Sigmoid colon (tissue), 4 donors: Measurements from ENCODE around the gene KBTBD12.

Experiments used
- CTCF ChIP-seq, 4 experiments: fragments of 450-650 bp in 3 of 4; fragments of 200-600 bp in 1 of 4; IDR thresholded peaks; one replicate each; pipeline ENCODE4 v1.5.1; 2016 to 2019; ENCODE audit warnings: antibody characterized with exemption in 4 of 4, mild to moderate bottlenecking in 3 of 4, moderate library complexity in 2 of 4
- EP300 ChIP-seq, 4 donors: sonication (generic); formaldehyde crosslinking; IDR thresholded peaks; one replicate each; pipeline ENCODE4 v1.6.1; 2017; ENCODE audit warnings: antibody characterized with exemption in 4 of 4
- POLR2A ChIP-seq, 2 donors: fragments of 450-650 bp; IDR thresholded peaks; one replicate each; pipeline ENCODE4 v1.6.1; 2016; ENCODE audit warnings: antibody characterized with exemption in 2 of 2, mild to moderate bottlenecking in 2 of 2, moderate library complexity in 2 of 2

GRCh38 chr3:127978636-127979035 is 63.6 kb downstream of the KBTBD12 start:
- no peak for TF ChIP-seq CTCF (IDR thresholded peaks at IDR 0.05)
- no peak for TF ChIP-seq POLR2A (IDR thresholded peaks at IDR 0.05)
- no peak for TF ChIP-seq EP300 (IDR thresholded peaks at IDR 0.05)
